GM12875 (cell line): ENCODE data around the gene LRRC25.
"Not testable (repeated sequence)": the region's sequence is repeated elsewhere in the genome, so short reads cannot be mapped to it uniquely, and the experiment has no call there.

Experiments used
- H3K4me3 ChIP-seq: one replicate; pipeline ENCODE4 v1.5.1; 2011; ENCODE audit warnings: low read depth, low read length, control low read depth
- TF ChIP-seq, protein P1 (sequence below): IDR thresholded peaks from 2 replicates; pipeline ENCODE4 v1.5.1; 2011; ENCODE audit warnings: low read depth, mild to moderate bottlenecking, control low read depth, inconsistent platforms, low read length, moderate library complexity, borderline replicate concordance; ENCODE audit not compliant: insufficient read depth

LRRC25 gene

DNA sequence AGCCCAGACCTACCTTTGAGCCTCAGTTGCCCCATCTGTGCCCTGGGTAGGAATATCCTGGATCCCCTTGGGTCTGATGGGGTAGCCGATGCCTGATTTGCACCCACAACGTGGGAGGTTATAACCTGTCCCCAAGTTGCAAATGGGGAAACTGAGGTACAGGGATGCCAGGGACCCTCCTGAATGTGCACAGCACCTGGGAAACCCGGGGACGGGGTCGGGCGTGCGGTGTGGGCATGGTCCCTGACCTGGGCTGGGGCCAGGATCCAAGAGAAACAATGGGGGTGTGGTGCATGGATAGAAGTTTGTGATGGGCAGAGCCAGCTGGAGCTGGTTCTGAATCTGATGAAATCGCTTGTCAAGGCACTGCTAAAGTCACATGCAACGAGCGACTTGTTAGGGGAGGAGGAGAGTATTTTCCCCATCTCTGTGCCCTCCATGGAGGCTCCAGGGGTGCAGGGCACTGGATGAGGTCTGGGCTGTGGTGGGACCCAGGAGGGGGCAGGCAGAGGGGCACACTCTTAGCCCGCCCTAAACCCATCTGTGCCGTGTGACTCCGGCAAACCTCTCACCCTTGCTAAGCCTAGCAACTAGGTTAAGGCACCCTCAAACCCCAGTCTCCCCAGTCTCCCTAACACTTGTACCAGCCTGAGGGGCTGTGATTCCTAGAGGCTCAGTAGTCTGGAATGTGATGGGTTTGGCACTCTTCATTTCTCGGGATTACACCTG lies 10.7 kb downstream of the LRRC25 start:
- TF ChIP-seq, protein P1, sequence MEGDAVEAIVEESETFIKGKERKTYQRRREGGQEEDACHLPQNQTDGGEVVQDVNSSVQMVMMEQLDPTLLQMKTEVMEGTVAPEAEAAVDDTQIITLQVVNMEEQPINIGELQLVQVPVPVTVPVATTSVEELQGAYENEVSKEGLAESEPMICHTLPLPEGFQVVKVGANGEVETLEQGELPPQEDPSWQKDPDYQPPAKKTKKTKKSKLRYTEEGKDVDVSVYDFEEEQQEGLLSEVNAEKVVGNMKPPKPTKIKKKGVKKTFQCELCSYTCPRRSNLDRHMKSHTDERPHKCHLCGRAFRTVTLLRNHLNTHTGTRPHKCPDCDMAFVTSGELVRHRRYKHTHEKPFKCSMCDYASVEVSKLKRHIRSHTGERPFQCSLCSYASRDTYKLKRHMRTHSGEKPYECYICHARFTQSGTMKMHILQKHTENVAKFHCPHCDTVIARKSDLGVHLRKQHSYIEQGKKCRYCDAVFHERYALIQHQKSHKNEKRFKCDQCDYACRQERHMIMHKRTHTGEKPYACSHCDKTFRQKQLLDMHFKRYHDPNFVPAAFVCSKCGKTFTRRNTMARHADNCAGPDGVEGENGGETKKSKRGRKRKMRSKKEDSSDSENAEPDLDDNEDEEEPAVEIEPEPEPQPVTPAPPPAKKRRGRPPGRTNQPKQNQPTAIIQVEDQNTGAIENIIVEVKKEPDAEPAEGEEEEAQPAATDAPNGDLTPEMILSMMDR: no peak
- no peak overlapping the region for H3K4me3 ChIP-seq

DNA sequence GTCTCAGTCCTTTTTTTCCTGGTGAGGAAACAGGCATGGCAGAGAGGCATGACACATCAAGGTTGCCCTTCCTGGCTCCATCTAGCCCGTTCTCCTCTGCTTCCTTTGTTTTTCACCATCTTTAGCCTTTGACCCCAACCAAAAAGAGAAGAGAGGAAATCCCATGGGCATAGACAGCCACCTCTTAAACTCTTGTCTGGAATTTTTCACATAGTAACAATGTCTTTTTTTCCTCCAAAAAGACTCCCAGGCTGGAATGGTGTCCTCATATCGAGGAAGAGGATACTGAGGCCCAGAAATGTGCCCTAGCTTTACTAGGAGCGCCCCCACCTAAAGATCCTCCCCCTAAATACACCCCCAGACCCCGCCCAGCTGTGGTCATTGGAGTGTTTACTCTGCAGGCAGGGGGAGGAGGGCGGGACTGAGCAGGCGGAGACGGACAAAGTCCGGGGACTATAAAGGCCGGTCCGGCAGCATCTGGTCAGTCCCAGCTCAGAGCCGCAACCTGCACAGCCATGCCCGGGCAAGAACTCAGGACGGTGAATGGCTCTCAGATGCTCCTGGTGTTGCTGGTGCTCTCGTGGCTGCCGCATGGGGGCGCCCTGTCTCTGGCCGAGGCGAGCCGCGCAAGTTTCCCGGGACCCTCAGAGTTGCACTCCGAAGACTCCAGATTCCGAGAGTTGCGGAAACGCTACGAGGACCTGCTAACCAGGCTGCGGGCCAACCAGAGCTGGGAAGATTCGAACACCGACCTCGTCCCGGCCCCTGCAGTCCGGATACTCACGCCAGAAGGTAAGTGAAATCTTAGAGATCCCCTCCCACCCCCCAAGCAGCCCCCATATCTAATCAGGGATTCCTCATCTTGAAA lies 11.5 kb downstream of the LRRC25 start, which contains the start of gene GDF15:
TSS of gene GDF15 (plus strand) at position 484 of the 868 bp plus-strand sequence. CDS start at position 516, 32 bp downstream.
- TF ChIP-seq, protein P1: peak; percentile 77
- no peak within 1 kb of the TSS for H3K4me3 ChIP-seq

DNA sequence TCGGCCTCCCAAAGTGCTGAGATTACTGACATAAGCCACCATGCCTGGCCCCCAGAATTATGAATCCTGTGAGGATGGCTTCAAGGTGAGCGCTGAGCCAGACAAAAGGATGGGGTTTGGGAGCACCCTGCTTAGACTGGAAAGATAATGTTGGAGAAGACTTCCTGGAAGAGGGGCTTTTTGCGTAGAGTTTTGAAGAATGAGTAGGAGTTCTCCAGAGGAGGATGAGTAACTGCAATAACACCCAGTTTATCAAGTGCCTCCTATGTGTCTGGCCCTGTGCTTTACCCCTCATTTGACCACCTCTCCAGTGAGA lies 12.1 kb downstream of the LRRC25 start:
- H3K4me3 ChIP-seq: no peak overlapping the region
- TF ChIP-seq, protein P1: no peak

DNA sequence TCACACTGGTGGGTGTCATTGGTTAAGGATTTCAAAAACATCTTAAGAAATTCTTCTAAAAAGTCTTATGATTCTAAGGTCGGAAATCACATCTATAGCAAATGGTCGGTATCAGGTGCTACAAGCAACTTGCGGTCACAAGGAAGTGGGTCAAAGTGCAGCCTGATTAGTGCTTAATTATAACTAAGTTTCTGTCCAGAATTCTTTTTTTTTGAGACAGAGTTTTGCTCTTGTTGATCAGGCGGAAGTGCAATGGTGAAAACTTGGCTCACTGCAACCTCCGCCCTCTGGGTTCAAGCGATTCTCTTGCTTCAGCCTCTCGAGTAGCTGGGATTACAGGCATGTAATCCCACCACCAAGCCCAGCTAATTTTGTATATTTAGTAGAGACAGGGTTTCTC lies 12.6 kb downstream of the LRRC25 start:
- H3K4me3 ChIP-seq: no peak overlapping the region
- TF ChIP-seq, protein P1: no peak

DNA sequence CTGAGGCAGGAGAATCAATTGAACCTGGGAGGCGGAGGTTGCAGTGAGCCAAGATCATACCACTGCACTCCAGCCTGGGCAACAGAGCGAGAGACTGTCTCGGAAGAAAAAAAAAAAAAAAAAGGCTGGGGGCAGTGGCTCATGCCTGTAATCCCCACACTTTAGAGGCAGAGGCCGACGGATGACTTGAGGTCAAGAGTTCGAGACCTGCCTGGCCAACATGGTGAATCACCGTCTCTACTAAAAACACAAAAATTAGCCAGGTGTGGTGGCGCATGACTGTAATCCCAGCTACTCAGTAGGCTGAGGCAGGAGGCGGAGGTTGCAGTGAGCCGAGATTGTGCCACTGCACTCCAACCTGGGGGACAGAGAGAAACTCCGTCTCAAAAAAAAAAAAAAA lies 13.8 kb downstream of the LRRC25 start:
- H3K4me3 ChIP-seq: not testable (repeated sequence)

DNA sequence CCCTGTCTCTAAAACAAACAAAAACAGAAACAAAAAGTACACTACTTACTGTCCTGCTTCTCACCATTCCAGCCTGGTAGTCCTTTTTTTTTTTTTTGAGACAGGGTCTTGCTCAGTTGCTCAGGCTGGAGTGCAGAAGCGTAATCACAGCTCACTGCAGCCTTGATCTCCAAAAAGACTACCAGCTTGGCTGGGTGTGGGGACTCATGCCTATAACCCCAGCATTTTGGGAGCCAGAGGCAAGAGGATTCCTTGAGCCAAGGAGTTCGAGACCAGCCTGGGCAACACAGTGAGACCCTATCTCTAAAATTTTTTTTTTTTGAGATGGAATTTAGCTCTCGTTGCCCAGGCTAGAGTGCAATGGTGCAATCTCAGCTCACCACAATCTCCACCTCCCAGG lies 16.6 kb downstream of the LRRC25 start:
- TF ChIP-seq, protein P1: no peak
- H3K4me3 ChIP-seq: no peak overlapping the region

DNA sequence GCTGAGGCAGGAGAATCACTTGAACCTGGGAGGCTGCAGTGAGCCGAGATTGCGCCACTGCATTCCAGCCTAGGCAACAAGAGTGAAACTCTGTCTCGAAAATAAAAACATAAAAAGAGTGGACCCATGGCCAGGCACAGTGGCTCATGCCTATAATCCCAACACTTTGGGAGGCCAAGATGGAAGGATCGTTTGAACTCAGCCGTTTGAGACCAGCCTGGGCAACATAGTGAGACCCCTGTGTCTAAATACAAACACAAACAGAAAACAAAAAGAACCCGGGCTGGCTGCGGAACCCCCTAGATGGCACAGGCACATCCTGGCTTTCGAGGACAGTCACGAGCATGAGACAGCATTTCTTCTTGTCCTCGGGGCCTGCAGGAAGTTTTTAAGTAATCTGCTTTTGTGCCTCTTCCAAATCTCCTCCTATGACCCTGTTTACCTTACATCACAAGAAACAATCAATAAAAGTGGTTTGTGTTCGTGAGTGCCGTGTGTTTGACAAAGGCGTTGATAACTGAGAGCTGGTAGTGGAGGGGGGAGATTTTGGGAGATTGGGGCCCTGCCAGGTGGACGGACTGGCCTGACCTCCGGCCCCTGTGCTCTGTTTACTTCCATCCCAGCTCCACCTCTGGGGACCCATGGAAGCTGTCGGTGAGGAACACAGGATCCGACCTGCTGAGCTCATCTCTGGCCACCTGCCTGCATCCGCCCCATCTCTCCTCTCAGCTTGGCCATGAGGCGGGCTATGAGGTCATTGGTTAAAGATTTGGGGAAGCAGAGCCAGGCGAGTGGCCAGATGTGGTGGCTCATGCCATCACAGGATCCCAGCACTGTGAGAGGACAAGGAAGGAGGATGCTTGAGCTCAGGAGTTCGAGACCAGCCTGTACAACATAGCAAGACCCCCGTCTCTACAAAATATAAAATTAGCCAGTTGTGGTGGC lies 17.3 kb downstream of the LRRC25 start:
- no peak overlapping the region for H3K4me3 ChIP-seq
- TF ChIP-seq, protein P1: no peak
